Ovary (tissue), 9 donors: ENCODE data around the gene MARK3. TPM values are rescaled to one million over a fixed set of nuclear protein-coding genes. Genes with fewer than 3 reads are reported as not detected.

ENCODE experiments used
- DNase-seq, 5 donors: peaks; one replicate each; pipeline ENCODE4 v3.0.0-alpha.2; 2019 to 2020
- H3K27ac ChIP-seq, 2 donors: fragments of 200-600 bp; one replicate each; pipeline versions ENCODE4 v1.5.1 to v1.8.0; 2019 to 2022
- H3K27me3 ChIP-seq: fragments of 200-600 bp; one replicate; pipeline ENCODE4 v1.8.0; 2022
- H3K36me3 ChIP-seq: fragments of 200-600 bp; sonication (generic); one replicate; pipeline ENCODE4 v1.5.1; 2019
- H3K4me1 ChIP-seq: one replicate; pipeline ENCODE4 v1.8.1; 2013; ENCODE audit warnings: mild to moderate bottlenecking, moderate library complexity; ENCODE audit not compliant: insufficient read depth
- H3K4me3 ChIP-seq: fragments of 200-600 bp; sonication (generic); one replicate; pipeline ENCODE4 v1.5.1; 2017
- H3K9me3 ChIP-seq, 2 donors: fragments of 200-600 bp in 1 of 2; sonication (generic) in 1 of 2; one replicate each; pipeline versions ENCODE4 v1.5.1 to v1.8.1; 2013 to 2019; ENCODE audit warnings: mild to moderate bottlenecking in 1 of 2, moderate library complexity in 1 of 2
- CTCF ChIP-seq, 3 donors: fragments of 450-650 bp in 2 of 3; fragments of 200-600 bp in 1 of 3; IDR thresholded peaks; one replicate each; pipeline versions ENCODE4 v1.5.1 to v1.8.0; 2016 to 2022; ENCODE audit warnings: antibody characterized with exemption in 3 of 3, mild to moderate bottlenecking in 1 of 3
- EP300 ChIP-seq: sonication (generic); formaldehyde crosslinking; IDR thresholded peaks from one replicate; pipeline ENCODE4 v1.6.1; 2017; ENCODE audit warnings: antibody characterized with exemption
- POLR2A ChIP-seq: fragments of 450-650 bp; IDR thresholded peaks from one replicate; pipeline ENCODE4 v1.6.1; 2017; ENCODE audit warnings: antibody characterized with exemption, mild to moderate bottlenecking, moderate library complexity
- WGBS, 3 donors: extraction: QIAGEN DNeasy Blood & Tissue Kit in 1 of 3; methylation state at CpG; one replicate each; pipeline versions ENCODE4 v1.1.5 to v1.1.7; 2013 to 2017; 5-methylcytosine and 5-hydroxymethylcytosine counted together
- intact Hi-C, 4 donors: fragments of 100-400 bp; cut with DNase I; formaldehyde crosslinking; loops; one replicate each; pipeline versions ENCODE4 v1.11.0 to v1.15.1; 2022 to 2023
- polyA plus RNA-seq, 2 donors: library from polyadenylated mRNA; stranded (reverse); fragments of 200-250 nt in 1 of 2; fragments of 350-450 nt in 1 of 2; fragmentation: Illumina TruSeq in 1 of 2; extraction: RNeasy Lipid Tissue Mini Kit (QIAGEN cat#74804) in 1 of 2; gene quantifications; one replicate each; pipeline ENCODE4 v1.2.3, GENCODE V29; 2013 to 2014
- total RNA-seq, 7 donors: library from RNA; depleted of rRNA in 2 of 7; stranded (reverse); fragments of >200 nt in 2 of 7; fragmentation: NEBNext Ultra II Directional in 3 of 7; extraction: Animal tissue kit (Norgen Biotek cat#: 25700) in 3 of 7; gene quantifications; one replicate each; pipeline versions ENCODE4 v1.1.0 to v1.2.4, GENCODE V29; 2016 to 2023
- donor health status: DM: no; HTN: no; CAD: no; lungs with moderate emphysema.
- donor health status: DM: no; HTN: no; CAD: no.
- donor health status: Bipolar disorder and iron deficiency.
- donor health status: DM: yes; HTN: yes; CAD: no.
- donor health status: DM: no; HTN: no; CAD: no.
- donor health status: DM: yes; HTN: yes; CAD: no.

MARK3 gene
- total and polyA plus RNA-seq, 9 donors, result 46.4 to 110 (median 71.1) TPM

DNA sequence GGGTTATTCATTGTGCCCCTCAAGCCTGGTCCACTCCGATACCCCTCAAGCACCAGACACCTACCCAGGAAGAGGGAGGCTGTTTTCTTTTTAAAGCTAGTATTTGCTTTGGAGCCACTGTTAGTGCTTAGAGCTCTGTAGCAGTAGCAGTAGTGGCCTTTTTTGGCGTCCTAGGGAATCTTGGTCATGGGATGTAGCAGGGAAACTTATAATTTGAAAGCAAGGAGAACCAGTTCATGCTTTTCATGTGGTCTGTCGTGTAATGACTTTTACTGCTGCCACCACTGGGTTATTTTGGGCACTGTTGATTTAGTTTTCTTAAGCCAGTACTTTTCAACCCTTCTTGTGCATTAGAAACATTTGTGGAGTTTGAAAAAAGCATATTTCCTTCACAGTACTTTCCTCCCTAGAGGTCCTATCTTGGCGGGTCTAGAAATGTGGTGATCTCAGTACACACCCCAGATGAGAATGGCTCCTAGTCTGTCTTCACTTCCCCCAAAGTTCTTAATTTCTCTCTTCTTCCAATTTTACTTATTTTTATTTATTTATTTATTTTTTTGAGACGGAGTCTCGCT is 49.7 kb downstream of the MARK3 start:
- Histone ChIP-seq H3K4me1 (peaks cover 1% of the 10 kb centered on the region), H3K27me3 (no peaks in the 10 kb centered on the region), H3K9me3 (no peaks in the 10 kb centered on the region), H3K36me3 (no peaks in the 10 kb centered on the region), H3K4me3 (no peak overlapping the region), H3K27ac (no peak overlapping the region)
- intact Hi-C loops, result loop anchor here in 1 of 4 donors (5.0 kb wide), 1 partner anchor 307 kb away; no protein-coding TSS in a partner anchor
- no peak for TF ChIP-seq EP300
- TF ChIP-seq CTCF (IDR thresholded peaks at IDR 0.05), result no peak
- no peak for TF ChIP-seq POLR2A
- DNase-seq, result no peak
- 77 to 90% (median 80%) methylated on average over 6 of the region's 6 CpGs for WGBS, 3 donors

DNA sequence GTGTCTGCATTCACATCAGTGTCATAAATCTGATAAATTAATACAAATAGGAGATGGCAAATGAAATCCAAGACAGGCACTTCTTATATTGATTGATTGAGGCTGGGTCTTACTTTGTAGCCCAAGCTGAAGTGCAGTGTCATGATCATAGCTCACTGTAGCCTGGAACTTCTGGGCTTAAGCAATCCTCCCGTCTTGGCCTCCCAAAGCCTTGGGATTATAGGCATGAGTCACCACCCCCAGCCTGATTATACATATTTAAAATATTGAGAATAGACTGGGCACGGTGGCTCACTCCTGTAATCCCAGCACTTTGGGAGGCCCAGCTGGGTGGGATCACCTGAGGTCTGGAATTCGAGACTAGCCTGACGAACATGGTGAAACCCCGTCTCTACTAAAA is 51.3 kb downstream of the MARK3 start:
- DNase-seq, result no peak
- no peaks in the 10 kb centered on the region for H3K36me3 ChIP-seq
- H3K27ac ChIP-seq, result no peak overlapping the region
- WGBS, 3 donors, result 81 to 95% (median 91%) methylated on average over 5 of the region's 5 CpGs
- peaks cover 1% of the 10 kb centered on the region for H3K4me1 ChIP-seq
- no peaks in the 10 kb centered on the region for H3K9me3 ChIP-seq
- H3K4me3 ChIP-seq, result no peak overlapping the region
- H3K27me3 ChIP-seq, result no peaks in the 10 kb centered on the region
- intact Hi-C loops, result no loop called here
- TF ChIP-seq CTCF (IDR thresholded peaks at IDR 0.05) (no peak), POLR2A (no peak), EP300 (no peak)

DNA sequence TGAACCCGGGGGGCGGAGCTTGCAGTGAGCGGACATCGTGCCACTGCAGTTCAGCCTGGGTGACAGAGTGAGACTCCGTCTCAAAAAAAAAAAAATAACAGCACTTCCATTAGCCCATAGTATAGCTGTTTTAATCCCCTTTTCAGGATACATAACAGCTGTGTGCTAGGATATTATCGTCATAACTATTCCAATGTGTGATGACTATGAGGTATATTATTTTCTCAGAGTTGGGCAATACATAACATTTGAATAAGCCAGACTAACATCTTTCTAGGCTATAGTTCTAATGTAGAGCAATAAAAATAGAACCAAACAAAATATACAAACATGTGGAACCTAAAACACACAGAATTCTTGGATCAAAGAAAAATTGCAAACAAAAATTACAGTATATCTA is 57.1 kb downstream of the MARK3 start:
- WGBS, 3 donors, result 79 to 84% (median 81%) methylated on average over 6 of the region's 6 CpGs
- Histone ChIP-seq H3K27me3 (no peaks in the 10 kb centered on the region), H3K36me3 (no peaks in the 10 kb centered on the region), H3K4me1 (peaks cover 5% of the 10 kb centered on the region), H3K9me3 (no peaks in the 10 kb centered on the region), H3K27ac (no peak overlapping the region), H3K4me3 (no peak overlapping the region)
- no peak for DNase-seq
- intact Hi-C loops, result no loop called here
- TF ChIP-seq CTCF (IDR thresholded peaks at IDR 0.05) (no peak), EP300 (no peak), POLR2A (no peak)

DNA sequence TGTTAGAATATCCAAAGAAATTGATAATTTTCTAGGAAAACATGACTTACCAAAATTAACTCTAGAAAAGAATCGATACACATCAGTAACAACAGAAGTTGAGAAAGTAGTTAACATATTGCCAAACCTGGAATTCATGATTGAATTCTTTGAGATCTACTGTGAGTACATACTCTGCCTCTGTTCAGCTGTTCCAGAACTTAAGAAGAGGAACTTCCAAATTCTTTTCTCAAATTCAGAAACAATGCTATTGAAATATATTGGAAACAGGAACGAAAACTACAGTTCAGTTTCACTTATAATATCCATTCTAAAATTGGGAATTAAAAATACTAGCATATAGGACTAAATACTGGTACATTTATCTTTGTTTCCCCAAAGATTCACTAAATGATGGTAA is 57.9 kb downstream of the MARK3 start:
- Histone ChIP-seq H3K4me3 (no peak overlapping the region), H3K4me1 (peaks cover 5% of the 10 kb centered on the region), H3K36me3 (no peaks in the 10 kb centered on the region), H3K27ac (no peak overlapping the region), H3K27me3 (no peaks in the 10 kb centered on the region), H3K9me3 (no peaks in the 10 kb centered on the region)
- intact Hi-C loops, result no loop called here
- 78 to 90% (median 88%) methylated on average over 2 of the region's 2 CpGs for WGBS, 3 donors
- no peak for DNase-seq
- no peak for TF ChIP-seq POLR2A
- no peak for TF ChIP-seq CTCF (IDR thresholded peaks at IDR 0.05)
- TF ChIP-seq EP300, result no peak
